ENCODE results near the gene OR4D1.

The OR4D1 gene

GRCh38 chr17:58112970-58113631 lies 35.1 kb upstream of the OR4D1 start:
- Histone ChIP-seq H2AFZ (ENCODE audit: low read depth, low read length) (no peak overlapping the region), H3K36me3 (ENCODE audit: insufficient read depth, low read length) (no peaks in the 10 kb centered on the region)

GRCh38 chr17:58113947-58114346 lies 34.2 kb upstream of the OR4D1 start:
- H3K9ac ChIP-seq (ENCODE audit: low read depth, low read length), result no peak overlapping the region
- H2AFZ ChIP-seq (ENCODE audit: low read depth, low read length), result no peak overlapping the region
- no peak overlapping the region for H3K4me2 ChIP-seq (ENCODE audit: insufficient read depth, low read length)
- 0 out of 2 replicates have a peak, but pooled peaks cover 2% of the 10 kb centered on the region for H3K4me1 ChIP-seq (ENCODE audit: insufficient read depth, low read length)
- H4K20me1 ChIP-seq (ENCODE audit: insufficient read depth, low read length), result peaks cover 5% of the 10 kb centered on the region; the same call in 1 of the 2 replicates
- TF ChIP-seq EZH2 (IDR thresholded peaks at IDR 0.05; ENCODE audit: borderline replicate concordance, low read depth, low read length, severe bottlenecking), result no peak
- ATAC-seq (ENCODE audit: insufficient read depth, low read depth), result no peak
- no peak overlapping the region for H3K27ac ChIP-seq (ENCODE audit: low read length)
- no peak for DNase-seq
- H3K4me3 ChIP-seq (ENCODE audit: low read depth in 1 of 2, low read length in 2 of 2), result no peak overlapping the region
- no peaks in the 10 kb centered on the region for H3K9me3 ChIP-seq (ENCODE audit: insufficient read depth, low read length, severe bottlenecking)
- no peaks in the 10 kb centered on the region for H3K36me3 ChIP-seq (ENCODE audit: insufficient read depth, low read length)
- peaks cover 2% of the 10 kb centered on the region for H3K27me3 ChIP-seq (ENCODE audit: insufficient read depth, low read length, poor library complexity)
- no peaks in the 10 kb centered on the region for H3K79me2 ChIP-seq (ENCODE audit: insufficient read depth, low read length)

More at GRCh38 chr17:58112970-58113631, 35.1 kb upstream of the OR4D1 start:
- Histone ChIP-seq H3K4me3 (ENCODE audit: low read depth in 1 of 2, low read length in 2 of 2) (no peak overlapping the region), H3K9ac (ENCODE audit: low read depth, low read length) (no peak overlapping the region), H3K4me2 (ENCODE audit: insufficient read depth, low read length) (0 out of 2 replicates have a peak overlapping the region, but pooled peaks have one; percentile 12), H3K79me2 (ENCODE audit: insufficient read depth, low read length) (no peaks in the 10 kb centered on the region), H3K4me1 (ENCODE audit: insufficient read depth, low read length) (0 out of 2 replicates have a peak, but pooled peaks cover 2% of the 10 kb centered on the region), H4K20me1 (ENCODE audit: insufficient read depth, low read length) (peaks cover 5% of the 10 kb centered on the region; the same call in 1 of the 2 replicates), H3K27ac (ENCODE audit: low read length) (no peak overlapping the region), H3K27me3 (ENCODE audit: insufficient read depth, low read length, poor library complexity) (peaks cover 2% of the 10 kb centered on the region), H3K9me3 (ENCODE audit: insufficient read depth, low read length, severe bottlenecking) (no peaks in the 10 kb centered on the region)
- TF ChIP-seq EZH2 (IDR thresholded peaks at IDR 0.05; ENCODE audit: borderline replicate concordance, low read depth, low read length, severe bottlenecking), result no peak
- TF ChIP-seq, protein P1, sequence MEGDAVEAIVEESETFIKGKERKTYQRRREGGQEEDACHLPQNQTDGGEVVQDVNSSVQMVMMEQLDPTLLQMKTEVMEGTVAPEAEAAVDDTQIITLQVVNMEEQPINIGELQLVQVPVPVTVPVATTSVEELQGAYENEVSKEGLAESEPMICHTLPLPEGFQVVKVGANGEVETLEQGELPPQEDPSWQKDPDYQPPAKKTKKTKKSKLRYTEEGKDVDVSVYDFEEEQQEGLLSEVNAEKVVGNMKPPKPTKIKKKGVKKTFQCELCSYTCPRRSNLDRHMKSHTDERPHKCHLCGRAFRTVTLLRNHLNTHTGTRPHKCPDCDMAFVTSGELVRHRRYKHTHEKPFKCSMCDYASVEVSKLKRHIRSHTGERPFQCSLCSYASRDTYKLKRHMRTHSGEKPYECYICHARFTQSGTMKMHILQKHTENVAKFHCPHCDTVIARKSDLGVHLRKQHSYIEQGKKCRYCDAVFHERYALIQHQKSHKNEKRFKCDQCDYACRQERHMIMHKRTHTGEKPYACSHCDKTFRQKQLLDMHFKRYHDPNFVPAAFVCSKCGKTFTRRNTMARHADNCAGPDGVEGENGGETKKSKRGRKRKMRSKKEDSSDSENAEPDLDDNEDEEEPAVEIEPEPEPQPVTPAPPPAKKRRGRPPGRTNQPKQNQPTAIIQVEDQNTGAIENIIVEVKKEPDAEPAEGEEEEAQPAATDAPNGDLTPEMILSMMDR (IDR thresholded peaks at IDR 0.05; ENCODE audit: borderline replicate concordance, extremely low read depth, low read length, poor library complexity, severe bottlenecking), result peak; percentile 99
- DNase-seq, result peak; percentile 81
- ATAC-seq (ENCODE audit: insufficient read depth, low read depth), result peak; percentile 94

- no peak overlapping the region for H2AFZ ChIP-seq (ENCODE audit: low read depth, low read length)
- H3K9me3 ChIP-seq (ENCODE audit: insufficient read depth, low read length, severe bottlenecking), result no peaks in the 10 kb centered on the region
- no peaks in the 10 kb centered on the region for H3K27me3 ChIP-seq (ENCODE audit: insufficient read depth, low read length, poor library complexity)
- ATAC-seq (ENCODE audit: insufficient read depth, low read depth) (no peak), DNase-seq (no peak)
- H3K27ac ChIP-seq (ENCODE audit: low read length), result no peak overlapping the region
- H4K20me1 ChIP-seq (ENCODE audit: insufficient read depth, low read length), result peaks cover 5% of the 10 kb centered on the region; the same call in 1 of the 2 replicates
- H3K4me3 ChIP-seq (ENCODE audit: low read depth in 1 of 2, low read length in 2 of 2), result no peak overlapping the region
- H3K36me3 ChIP-seq (ENCODE audit: insufficient read depth, low read length), result no peaks in the 10 kb centered on the region
- H3K9ac ChIP-seq (ENCODE audit: low read depth, low read length), result no peak overlapping the region
- H3K79me2 ChIP-seq (ENCODE audit: insufficient read depth, low read length), result no peaks in the 10 kb centered on the region
- TF ChIP-seq, protein P1 (IDR thresholded peaks at IDR 0.05; ENCODE audit: borderline replicate concordance, extremely low read depth, low read length, poor library complexity, severe bottlenecking), result no peak
- TF ChIP-seq EZH2 (IDR thresholded peaks at IDR 0.05; ENCODE audit: borderline replicate concordance, low read depth, low read length, severe bottlenecking), result no peak
- no peak overlapping the region for H3K4me2 ChIP-seq (ENCODE audit: insufficient read depth, low read length)
- 0 out of 2 replicates have a peak, but pooled peaks cover 2% of the 10 kb centered on the region for H3K4me1 ChIP-seq (ENCODE audit: insufficient read depth, low read length)
Measured at GRCh38 chr17:58117382-58117781, 30.8 kb upstream of the OR4D1 start.

GRCh38 chr17:58119491-58119890 lies 28.7 kb upstream of the OR4D1 start:
- Histone ChIP-seq H4K20me1 (ENCODE audit: insufficient read depth, low read length) (peaks cover 5% of the 10 kb centered on the region; the same call in 1 of the 2 replicates), H3K9me3 (ENCODE audit: insufficient read depth, low read length, severe bottlenecking) (no peaks in the 10 kb centered on the region), H3K4me3 (ENCODE audit: low read depth in 1 of 2, low read length in 2 of 2) (no peak overlapping the region), H3K9ac (ENCODE audit: low read depth, low read length) (no peak overlapping the region), H3K79me2 (ENCODE audit: insufficient read depth, low read length) (no peaks in the 10 kb centered on the region), H3K36me3 (ENCODE audit: insufficient read depth, low read length) (no peaks in the 10 kb centered on the region), H3K4me2 (ENCODE audit: insufficient read depth, low read length) (no peak overlapping the region), H3K4me1 (ENCODE audit: insufficient read depth, low read length) (no peaks in the 10 kb centered on the region), H2AFZ (ENCODE audit: low read depth, low read length) (no peak overlapping the region), H3K27ac (ENCODE audit: low read length) (no peak overlapping the region), H3K27me3 (ENCODE audit: insufficient read depth, low read length, poor library complexity) (no peaks in the 10 kb centered on the region)
- no peak for DNase-seq
- no peak for ATAC-seq (ENCODE audit: insufficient read depth, low read depth)
- TF ChIP-seq EZH2 (IDR thresholded peaks at IDR 0.05; ENCODE audit: borderline replicate concordance, low read depth, low read length, severe bottlenecking), result no peak
- TF ChIP-seq, protein P1 (IDR thresholded peaks at IDR 0.05; ENCODE audit: borderline replicate concordance, extremely low read depth, low read length, poor library complexity, severe bottlenecking), result no peak
